GM13977 (cell line): Measurements from ENCODE around the gene AHCYL2.

ENCODE experiments used
- DNase-seq: peaks from one replicate; pipeline ENCODE4 v3.0.0; 2012; ENCODE audit warnings: low spot score
- in situ Hi-C: fragments of 300-500 bp; cut with MboI; formaldehyde crosslinking; loops from one replicate; pipeline ENCODE4 v1.12.0; 2022; ENCODE audit warnings: low sequenced_read_pairs, low pct_unique_long_range_greater_than_20kb, mixed read lengths, inconsistent platforms; ENCODE audit not compliant: unreplicated experiment
- TF ChIP-seq, protein P1 (sequence below): IDR thresholded peaks from 2 replicates; pipeline ENCODE4 v1.5.1; 2012; ENCODE audit warnings: mild to moderate bottlenecking, control low read depth; ENCODE audit not compliant: insufficient read depth; ENCODE audit errors: extremely low read depth, missing control alignments

AHCYL2 gene

DNA sequence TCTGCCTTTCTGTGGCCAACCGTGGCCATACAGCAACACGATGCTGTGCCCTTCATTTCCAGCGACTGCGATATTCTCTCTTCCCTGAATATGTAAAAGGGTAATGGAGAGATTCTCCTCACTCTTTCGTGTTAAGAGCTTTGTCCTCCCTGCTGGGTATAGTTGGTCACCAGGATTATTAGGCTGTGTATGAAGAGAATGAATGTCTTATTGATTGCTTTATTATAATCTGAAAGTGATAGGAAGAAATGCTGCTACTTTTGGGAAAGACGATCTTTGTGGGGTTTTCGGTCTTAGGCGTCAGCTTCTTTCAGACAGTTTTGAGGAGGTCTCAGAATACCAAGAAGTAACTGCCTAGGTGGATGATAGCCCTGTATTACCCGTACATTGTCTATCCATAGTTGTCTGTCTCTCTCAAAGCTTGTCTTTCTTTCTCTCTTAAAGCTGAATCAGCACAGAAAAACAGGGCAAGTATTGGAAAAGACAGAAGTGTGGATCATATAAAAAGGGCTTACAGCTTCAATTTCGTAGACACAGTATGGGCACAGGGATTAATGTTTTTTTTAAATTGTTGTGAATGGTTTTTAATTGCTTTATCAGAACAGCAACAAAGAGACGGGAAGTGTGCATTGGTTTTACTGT is 1.2 kb downstream of the AHCYL2 start:
- TF ChIP-seq, protein P1, sequence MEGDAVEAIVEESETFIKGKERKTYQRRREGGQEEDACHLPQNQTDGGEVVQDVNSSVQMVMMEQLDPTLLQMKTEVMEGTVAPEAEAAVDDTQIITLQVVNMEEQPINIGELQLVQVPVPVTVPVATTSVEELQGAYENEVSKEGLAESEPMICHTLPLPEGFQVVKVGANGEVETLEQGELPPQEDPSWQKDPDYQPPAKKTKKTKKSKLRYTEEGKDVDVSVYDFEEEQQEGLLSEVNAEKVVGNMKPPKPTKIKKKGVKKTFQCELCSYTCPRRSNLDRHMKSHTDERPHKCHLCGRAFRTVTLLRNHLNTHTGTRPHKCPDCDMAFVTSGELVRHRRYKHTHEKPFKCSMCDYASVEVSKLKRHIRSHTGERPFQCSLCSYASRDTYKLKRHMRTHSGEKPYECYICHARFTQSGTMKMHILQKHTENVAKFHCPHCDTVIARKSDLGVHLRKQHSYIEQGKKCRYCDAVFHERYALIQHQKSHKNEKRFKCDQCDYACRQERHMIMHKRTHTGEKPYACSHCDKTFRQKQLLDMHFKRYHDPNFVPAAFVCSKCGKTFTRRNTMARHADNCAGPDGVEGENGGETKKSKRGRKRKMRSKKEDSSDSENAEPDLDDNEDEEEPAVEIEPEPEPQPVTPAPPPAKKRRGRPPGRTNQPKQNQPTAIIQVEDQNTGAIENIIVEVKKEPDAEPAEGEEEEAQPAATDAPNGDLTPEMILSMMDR, result no peak
- in situ Hi-C loops, result loop anchor here (10.0 kb wide), 1 partner anchor 49 kb away; no protein-coding TSS in a partner anchor
- no peak for DNase-seq

DNA sequence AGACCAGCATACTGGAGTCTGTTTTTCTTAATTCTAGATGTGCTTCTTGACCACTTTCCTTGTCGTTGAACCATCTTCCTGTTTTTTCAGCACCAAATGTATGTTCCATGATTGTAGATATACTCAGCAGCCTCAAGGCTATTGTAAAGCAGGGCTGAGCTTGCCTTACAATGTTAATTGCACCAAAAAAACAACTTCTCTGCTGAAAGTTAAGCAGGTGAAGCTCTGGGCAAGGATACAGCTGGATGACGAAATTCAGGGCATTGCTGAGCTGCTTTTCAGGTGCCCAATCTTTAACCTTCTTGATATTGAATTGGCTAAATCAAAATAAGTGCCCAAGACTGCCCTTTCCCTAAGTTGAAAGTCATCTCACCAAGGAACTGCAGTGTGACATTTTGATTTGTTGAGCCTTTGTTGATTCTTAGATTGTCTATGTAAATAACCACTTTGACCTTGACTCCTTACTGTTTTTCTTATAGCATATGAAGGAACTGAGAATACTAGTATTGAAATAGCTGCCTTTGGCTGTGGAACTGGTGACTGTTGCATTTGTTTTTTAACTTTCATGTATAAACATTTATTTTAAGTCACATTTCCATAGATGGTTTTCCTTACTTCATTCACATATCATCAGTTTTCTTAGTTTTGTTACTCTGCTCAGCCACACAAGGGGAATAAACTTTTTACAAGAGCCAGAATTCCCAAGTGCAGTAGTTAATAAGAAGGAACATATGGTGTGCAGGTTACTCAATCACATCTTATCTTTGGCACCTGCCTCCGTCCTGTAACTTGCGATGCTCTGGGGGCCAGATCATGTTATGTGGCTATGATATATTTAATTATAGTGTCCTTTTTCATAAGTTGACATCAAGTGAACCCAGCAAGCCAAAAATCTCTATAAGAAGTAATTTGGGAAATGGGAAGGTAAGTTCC is 3.1 kb downstream of the AHCYL2 start:
- DNase-seq, result no peak
- TF ChIP-seq, protein P1, result no peak
- in situ Hi-C loops, result loop anchor here (10.0 kb wide), 1 partner anchor 47 kb away; no protein-coding TSS in a partner anchor

DNA sequence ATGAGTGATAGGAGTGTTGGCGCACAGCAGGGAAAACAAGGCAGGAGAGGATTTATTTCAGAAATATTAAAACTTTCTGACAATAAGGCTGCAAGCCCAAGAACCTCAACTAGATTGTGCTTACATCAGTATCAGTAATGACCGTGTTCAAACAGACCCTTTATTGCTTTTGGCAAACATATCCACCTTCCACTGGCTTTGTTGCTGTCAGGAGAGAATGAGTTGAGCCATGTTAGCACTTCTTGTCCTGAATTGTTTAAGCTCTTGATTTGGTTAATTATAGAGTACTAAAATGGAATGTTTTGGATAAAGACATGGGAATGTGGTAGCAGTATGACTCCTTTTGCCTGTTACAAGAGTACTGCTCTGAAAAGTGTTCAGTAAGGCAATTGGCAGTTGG is 3.8 kb downstream of the AHCYL2 start:
- TF ChIP-seq, protein P1, result no peak
- DNase-seq, result no peak
- in situ Hi-C loops, result loop anchor here (10.0 kb wide), 1 partner anchor 46 kb away; no protein-coding TSS in a partner anchor

DNA sequence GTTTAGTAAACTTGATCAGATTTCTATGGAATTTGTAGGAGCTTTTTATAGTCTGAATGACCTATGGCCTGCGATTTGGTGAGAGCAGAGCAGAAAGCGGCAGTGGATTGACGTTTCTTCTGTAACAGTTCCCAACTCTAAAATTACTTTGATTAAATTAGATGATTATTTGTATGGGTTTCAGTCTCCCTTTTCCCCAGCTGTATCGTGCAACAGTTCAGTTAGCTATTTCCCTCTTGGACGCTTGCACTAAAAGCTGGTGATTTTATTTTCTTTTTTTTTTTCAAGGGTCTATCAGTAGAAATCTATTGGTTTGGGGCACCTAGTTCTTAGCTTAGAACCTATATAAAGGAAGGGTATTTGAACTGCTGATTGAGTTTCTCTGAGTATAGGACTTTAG is 6.8 kb downstream of the AHCYL2 start:
- in situ Hi-C loops, result no loop called here

DNA sequence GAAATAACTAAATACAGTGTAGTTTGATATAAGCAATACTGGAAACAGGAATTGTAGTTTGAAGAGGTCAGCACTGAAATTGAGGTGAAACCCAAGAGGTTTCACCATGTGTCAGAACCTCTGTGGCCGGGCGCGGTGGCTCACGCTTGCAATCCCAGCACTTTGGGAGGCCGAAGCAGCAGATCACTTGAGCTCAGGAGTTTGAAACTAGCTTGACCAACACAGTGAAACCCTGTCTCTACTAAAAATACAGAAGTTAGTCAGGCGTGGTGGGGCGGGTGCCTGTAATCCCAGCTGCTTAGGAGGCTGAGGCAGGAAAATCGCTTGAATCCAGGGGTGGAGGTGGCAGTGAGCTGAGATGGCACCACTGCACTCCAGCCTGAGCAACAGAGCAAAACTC is 13.7 kb downstream of the AHCYL2 start:
- in situ Hi-C loops, result no loop called here
- no peak for DNase-seq
- TF ChIP-seq, protein P1, result no peak

More for the DNA sequence above, 6.8 kb downstream of the AHCYL2 start:
- TF ChIP-seq, protein P1, result no peak
- DNase-seq, result no peak

DNA sequence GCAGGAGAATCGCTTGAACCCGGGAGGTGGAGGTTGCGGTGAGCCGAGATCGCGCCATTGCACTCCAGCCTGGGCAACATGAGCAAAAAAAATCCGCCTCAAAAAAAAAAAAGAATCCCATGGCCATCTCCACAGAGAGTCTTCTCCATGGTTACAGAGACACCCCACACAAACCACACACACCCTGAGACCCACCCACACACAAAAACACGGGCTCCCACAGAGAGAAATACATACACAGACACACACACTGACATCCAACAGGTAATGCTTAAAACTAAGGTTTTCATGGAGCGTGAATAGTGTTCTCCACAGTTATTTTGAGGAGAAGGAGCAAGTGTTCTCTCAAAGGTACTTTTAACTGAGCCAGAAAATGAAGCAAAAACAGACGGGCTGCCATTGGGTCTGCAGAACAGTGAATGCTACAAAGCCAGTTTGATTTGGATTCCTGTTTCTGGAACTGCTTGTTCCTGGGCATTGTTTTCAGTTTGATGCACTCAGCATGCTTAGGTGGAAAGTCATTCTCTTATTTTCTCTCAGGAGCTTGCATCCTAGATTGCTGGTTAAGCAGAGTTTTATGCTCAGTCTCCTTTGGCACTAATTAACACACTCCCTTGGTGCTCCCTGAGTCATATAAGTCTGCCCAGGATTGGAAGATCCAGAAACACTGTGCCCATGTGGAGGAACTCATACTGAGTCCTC is 15.4 kb downstream of the AHCYL2 start:
- no peak for DNase-seq
- TF ChIP-seq, protein P1, result no peak
- in situ Hi-C loops, result no loop called here
